H1 (cell line): Measurements from ENCODE around the gene TMEM51. TPM values are rescaled to one million over a fixed set of nuclear protein-coding genes. Genes with fewer than 3 reads are reported as not detected.

ENCODE experiments used
- CTCF ChIA-PET: fragments of 300-600 bp; sonication (Branson Sonifier 250); formaldehyde crosslinking; loops from one replicate; lab custom pipeline; 2021; ENCODE audit not compliant: partially characterized antibody; lab: Charles Lee
- POLR2A ChIA-PET: fragments of 300-600 bp; sonication (Branson Sonifier 250); formaldehyde crosslinking; loops from one replicate; lab custom pipeline; 2021; ENCODE audit warnings: inconsistent platforms; ENCODE audit not compliant: partially characterized antibody; lab: Charles Lee
- DNase-seq, 2 experiments: peaks; one replicate each; pipeline versions ENCODE4 v3.0.0 to v3.0.0-alpha.2; 2010 to 2022; ENCODE audit warnings: low spot score in 2 of 2, low read depth in 1 of 2, mixed read lengths in 1 of 2
- FAIRE-seq: peaks from 2 replicates; lab custom pipeline; 2011; peaks lifted over from hg19 to GRCh38; lab: Jason Lieb, UNC
- H2AFZ ChIP-seq: 2 replicates; pipeline ENCODE4 v1.8.1; 2012; ENCODE audit warnings: low read length, inconsistent platforms
- H2AK5ac ChIP-seq: 2 replicates; pipeline ENCODE4 v1.6.1; 2013; ENCODE audit warnings: low read depth, low read length
- H2BK120ac ChIP-seq: replicated peaks from 2 replicates; pipeline ENCODE3; 2013; ENCODE audit warnings: low read depth, low read length, inconsistent platforms
- H2BK12ac ChIP-seq: 2 replicates; pipeline ENCODE4 v1.6.1; 2013; ENCODE audit warnings: low read depth, low read length
- H2BK15ac ChIP-seq: 2 replicates; pipeline ENCODE4 v1.6.1; 2013; ENCODE audit warnings: low read length
- H2BK20ac ChIP-seq: 2 replicates; pipeline ENCODE4 v1.6.1; 2013; ENCODE audit warnings: low read length
- H2BK5ac ChIP-seq: 2 replicates; pipeline ENCODE4 v1.6.1; 2013; ENCODE audit warnings: low read depth, low read length
- H3K14ac ChIP-seq: 2 replicates; pipeline ENCODE4 v1.6.1; 2013; ENCODE audit warnings: inconsistent platforms; ENCODE audit not compliant: insufficient read length
- H3K18ac ChIP-seq: 2 replicates; pipeline ENCODE4 v1.6.1; 2013; ENCODE audit warnings: low read length; ENCODE audit errors: extremely low read depth
- H3K23ac ChIP-seq: 2 replicates; pipeline ENCODE4 v1.6.1; 2013; ENCODE audit warnings: inconsistent platforms; ENCODE audit not compliant: insufficient read length
- H3K23me2 ChIP-seq: 2 replicates; pipeline ENCODE4 v1.6.1; 2013; ENCODE audit warnings: low read depth, low read length
- H3K27ac ChIP-seq: 2 replicates; pipeline ENCODE4 v1.6.1; 2011; ENCODE audit warnings: low read depth, low read length, inconsistent platforms
- H3K27me3 ChIP-seq, 4 experiments: replicated peaks in 1 of 4; 1 replicate in 1 of 4; 2 replicates in 3 of 4; pipeline versions ENCODE4 v1.6.1 to v1.8.1; 2011 to 2013; ENCODE audit warnings: low read length in 3 of 4, mild to moderate bottlenecking in 3 of 4, inconsistent platforms in 2 of 4, mixed read lengths in 2 of 4, moderate library complexity in 1 of 4; ENCODE audit not compliant: control insufficient read depth in 3 of 4, insufficient read depth in 3 of 4; ENCODE audit errors: extremely low read depth in 1 of 4
- H3K36me3 ChIP-seq, 4 experiments: 2 replicates each; pipeline versions ENCODE4 v1.6.1 to v1.8.1; 2011 to 2013; ENCODE audit warnings: mild to moderate bottlenecking in 4 of 4, low read length in 3 of 4, moderate library complexity in 2 of 4, control low read depth in 1 of 4, inconsistent platforms in 1 of 4; ENCODE audit not compliant: insufficient read depth in 4 of 4, control insufficient read depth in 2 of 4
- H3K4ac ChIP-seq: replicated peaks from 2 replicates; pipeline ENCODE3; 2013; ENCODE audit warnings: low read length, low read depth, mixed read lengths, inconsistent platforms; ENCODE audit not compliant: insufficient read length
- H3K4me1 ChIP-seq, 4 experiments: replicated peaks in 1 of 4; 1 replicate in 1 of 4; 2 replicates in 3 of 4; pipeline versions ENCODE4 v1.6.1 to v1.8.1; 2011 to 2013; ENCODE audit warnings: low read length in 3 of 4, inconsistent platforms in 2 of 4, mixed read lengths in 1 of 4; ENCODE audit not compliant: insufficient read depth in 4 of 4, control insufficient read depth in 3 of 4
- H3K4me2 ChIP-seq, 2 experiments: 2 replicates each; pipeline versions ENCODE4 v1.6.1 to v1.8.1; 2011 to 2013; ENCODE audit warnings: low read depth in 2 of 2, low read length in 2 of 2, control low read depth in 1 of 2, inconsistent platforms in 1 of 2, mild to moderate bottlenecking in 1 of 2; ENCODE audit not compliant: insufficient read depth in 1 of 2
- H3K4me3 ChIP-seq, 4 experiments: fragments of 200-600, 300-600 bp in 1 of 4; sonication (generic), shearing (Covaris generic), sonication (Bioruptor Twin) in 1 of 4; 2 replicates each; pipeline versions ENCODE4 v1.5.1 to v1.8.1; 2011 to 2016; ENCODE audit warnings: low read length in 4 of 4, low read depth in 3 of 4, control low read depth in 2 of 4, inconsistent platforms in 2 of 4, mild to moderate bottlenecking in 2 of 4, mixed read lengths in 1 of 4, moderate library complexity in 1 of 4; ENCODE audit not compliant: insufficient read depth in 2 of 4; ENCODE audit errors: extremely low read depth in 1 of 4
- H3K56ac ChIP-seq: replicated peaks from 2 replicates; pipeline ENCODE3; 2013; ENCODE audit warnings: low read depth, mild to moderate bottlenecking, mixed read lengths, low read length, inconsistent platforms; ENCODE audit not compliant: insufficient read length
- H3K79me1 ChIP-seq: 2 replicates; pipeline ENCODE4 v1.6.1; 2013; ENCODE audit warnings: low read depth, low read length, control low read depth
- H3K79me2 ChIP-seq, 2 experiments: 2 replicates each; pipeline versions ENCODE4 v1.6.1 to v1.8.1; 2012 to 2013; ENCODE audit warnings: low read length in 2 of 2, mild to moderate bottlenecking in 2 of 2, inconsistent platforms in 1 of 2; ENCODE audit not compliant: insufficient read depth in 2 of 2, control insufficient read depth in 1 of 2
- H3K9ac ChIP-seq, 4 experiments: replicated peaks in 1 of 4; 1 replicate in 1 of 4; 2 replicates in 3 of 4; pipeline versions ENCODE4 v1.6.1 to v1.8.1; 2011 to 2013; ENCODE audit warnings: low read depth in 3 of 4, low read length in 3 of 4, control low read depth in 2 of 4, mild to moderate bottlenecking in 2 of 4, moderate library complexity in 2 of 4, inconsistent platforms in 1 of 4; ENCODE audit errors: extremely low read depth in 1 of 4
- H3K9me3 ChIP-seq, 2 experiments: 2 replicates each; pipeline versions ENCODE4 v1.6.1 to v1.8.1; 2012 to 2013; ENCODE audit warnings: mild to moderate bottlenecking in 2 of 2, moderate library complexity in 2 of 2, control low read depth in 1 of 2, inconsistent platforms in 1 of 2, low read depth in 1 of 2, low read length in 1 of 2, mixed read lengths in 1 of 2; ENCODE audit not compliant: insufficient read depth in 2 of 2
- H4K20me1 ChIP-seq, 2 experiments: replicated peaks in 1 of 2; 2 replicates each; pipeline versions ENCODE3 to v1.8.1; 2011 to 2013; ENCODE audit warnings: inconsistent platforms in 2 of 2, low read length in 2 of 2, mild to moderate bottlenecking in 1 of 2; ENCODE audit not compliant: insufficient read depth in 2 of 2, control insufficient read depth in 1 of 2
- H4K5ac ChIP-seq: 2 replicates; pipeline ENCODE4 v1.6.1; 2013; ENCODE audit warnings: low read length, low read depth, mixed read lengths, inconsistent platforms; ENCODE audit not compliant: insufficient read length
- H4K8ac ChIP-seq: 2 replicates; pipeline ENCODE4 v1.8.0; 2013; ENCODE audit warnings: mild to moderate bottlenecking, moderate library complexity, low read length, inconsistent platforms; ENCODE audit not compliant: insufficient read depth; ENCODE audit errors: extremely low read depth
- H4K91ac ChIP-seq: replicated peaks from 2 replicates; pipeline ENCODE3; 2013; ENCODE audit warnings: low read length, mixed read lengths, inconsistent platforms; ENCODE audit not compliant: insufficient read length
- BCL11A ChIP-seq, 2 experiments: IDR thresholded peaks; one replicate each; pipeline ENCODE4 v1.6.1; 2011; ENCODE audit warnings: low read depth in 2 of 2, low read length in 2 of 2, mild to moderate bottlenecking in 2 of 2
- CHD1 ChIP-seq: IDR thresholded peaks from 2 replicates; pipeline ENCODE4 v1.6.1; 2012; ENCODE audit warnings: low read depth, low read length, improper control_type of control experiment
- CREB1 ChIP-seq: IDR thresholded peaks from 2 replicates; pipeline ENCODE4 v1.6.1; 2012; ENCODE audit warnings: inconsistent platforms
- CTBP2 ChIP-seq: IDR thresholded peaks from 2 replicates; pipeline ENCODE4 v1.7.0; 2011; ENCODE audit warnings: borderline replicate concordance, mild to moderate bottlenecking, moderate library complexity, mixed read lengths, low read length; ENCODE audit not compliant: insufficient read depth, insufficient read length
- JUN ChIP-seq: IDR thresholded peaks from 2 replicates; pipeline ENCODE4 v1.6.1; 2011; ENCODE audit warnings: low read depth, mild to moderate bottlenecking, improper control_type of control experiment, low read length
- KDM5A ChIP-seq: fragments of 200-600 bp; IDR thresholded peaks from 2 replicates; pipeline ENCODE4 v1.7.1; 2012; ENCODE audit warnings: mild to moderate bottlenecking, low read length, inconsistent platforms, mixed read lengths
- NRF1 ChIP-seq: IDR thresholded peaks from 2 replicates; pipeline ENCODE4 v1.6.1; 2011; ENCODE audit warnings: mild to moderate bottlenecking, low read depth, low read length, improper control_type of control experiment
- SIN3A ChIP-seq, 2 experiments: IDR thresholded peaks in 1 of 2; conservative IDR thresholded peaks in 1 of 2; 2 replicates each; pipeline ENCODE4 v1.6.1; 2011 to 2012; ENCODE audit warnings: low read length in 2 of 2, improper control_type of control experiment in 1 of 2, low read depth in 1 of 2, mild to moderate bottlenecking in 1 of 2
- SP2 ChIP-seq: IDR thresholded peaks from 2 replicates; pipeline ENCODE4 v1.6.1; 2012; ENCODE audit warnings: mild to moderate bottlenecking, low read length, inconsistent platforms
- SP4 ChIP-seq: IDR thresholded peaks from 2 replicates; pipeline ENCODE4 v1.6.1; 2012; ENCODE audit warnings: low read length, inconsistent platforms
- TCF12 ChIP-seq: IDR thresholded peaks from 2 replicates; pipeline ENCODE4 v1.6.1; 2011; ENCODE audit warnings: low read depth, mild to moderate bottlenecking, low read length
- ZNF274 ChIP-seq: IDR thresholded peaks from 2 replicates; pipeline ENCODE4 v1.7.0; 2012; ENCODE audit warnings: low read length, borderline replicate concordance; ENCODE audit errors: extremely low read depth
- WGBS, 2 experiments: shearing (Covaris generic) in 1 of 2; methylation state at CpG; one replicate each; pipeline versions ENCODE4 v1.1.6 to v1.1.7; 2013 to 2015; ENCODE audit warnings: low lambda C conversion rate in 2 of 2, mixed read lengths in 2 of 2, inconsistent platforms in 1 of 2, low coverage in 1 of 2, missing lambda C conversion rate in 1 of 2; ENCODE audit not compliant: insufficient replicate concordance in 2 of 2, insufficient coverage in 1 of 2, insufficient read length in 1 of 2; ENCODE audit errors: extremely low coverage in 1 of 2, missing lambda C conversion rate in 1 of 2; 5-methylcytosine and 5-hydroxymethylcytosine counted together
- polyA plus RNA-seq, 7 experiments: library from polyadenylated mRNA; depleted of rRNA in 3 of 7; stranded (reverse) in 5 of 7; unstranded in 2 of 7; fragments of >200 nt in 5 of 7; fragments of 200-250 nt in 2 of 7; gene quantifications; 1 replicate in 5 of 7; 2 replicates in 1 of 7; 4 replicates in 1 of 7; pipeline versions ENCODE4 v1.2.1 to v1.2.3, GENCODE V29; 2011 to 2013; ENCODE audit warnings: missing spikeins in 2 of 7, mixed read lengths in 2 of 7
- total RNA-seq: library from RNA; stranded (reverse); fragmentation: NEBNext Ultra II Directional; extraction: Animal tissue kit (Norgen Biotek cat#: 25700); gene quantifications from 2 replicates; pipeline ENCODE4 v1.2.1, GENCODE V29; 2021
- TF ChIP-seq, protein P1 (sequence below): IDR thresholded peaks from 2 replicates; pipeline ENCODE4 v1.6.1; 2011; ENCODE audit warnings: low read depth, mild to moderate bottlenecking, low read length; ENCODE audit not compliant: insufficient read depth

TMEM51 gene
- total and polyA plus RNA-seq, 2 of the 8 experiments (the other 6 are each of a cell fraction or from before 2014, with no cell fraction given), result 9.9 to 10.7 TPM

DNA sequence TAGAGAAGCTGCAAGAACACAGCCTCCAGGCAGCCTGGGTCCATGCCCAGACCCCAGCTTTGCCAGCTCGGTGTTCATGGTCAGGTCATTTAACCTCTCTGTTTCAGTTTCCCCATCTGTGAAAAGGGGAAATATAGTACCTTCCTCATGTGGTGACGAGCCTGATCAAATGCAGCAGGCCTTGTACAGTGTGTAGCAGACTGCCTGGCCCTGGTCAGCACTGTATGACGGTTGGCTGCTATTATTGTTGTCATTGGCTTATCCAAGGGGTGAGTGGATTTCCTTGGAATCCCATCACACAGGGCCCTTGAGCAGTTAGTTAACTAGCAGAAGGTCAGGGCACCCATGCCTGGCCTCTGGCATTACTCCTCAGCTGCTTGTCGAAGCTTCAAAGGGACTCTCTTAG is 6.6 kb upstream of the TMEM51 start:
- DNase-seq (no peak), FAIRE-seq (no peak)
- H3K27ac ChIP-seq, result no peak overlapping the region
- no peaks in the 10 kb centered on the region for H3K79me2 ChIP-seq
- no peak overlapping the region for H4K5ac ChIP-seq
- no peak overlapping the region for H3K4me3 ChIP-seq
- POLR2A ChIA-PET, result no interaction called here
- no peak overlapping the region for H2AK5ac ChIP-seq
- WGBS, 2 experiments, result 78% methylated on average over 4 of the region's 4 CpGs; no CpG with 5 or more reads in 1 of the 2 experiments
- no peaks in the 10 kb centered on the region for H3K23me2 ChIP-seq
- no peaks in the 10 kb centered on the region; the same call in 1 of the 2 replicates for H3K79me1 ChIP-seq
- no peak overlapping the region for H3K4ac ChIP-seq
- H3K27me3 ChIP-seq, result peaks cover 0 to 15% (median 6%) of the 10 kb centered on the region in 4 experiments; a peak in 4 of 7 replicates
- no peak overlapping the region for H2BK12ac ChIP-seq
- H3K4me2 ChIP-seq, result no peak overlapping the region
- H2BK120ac ChIP-seq, result no peak overlapping the region
- no peak overlapping the region for H3K56ac ChIP-seq
- H3K23ac ChIP-seq, result no peak overlapping the region
- CTCF ChIA-PET, result interaction anchor here (0.9 to 2.4 kb wide), 4 partner anchors 18 to 125 kb away, joined by 3 to 11 read pairs (median 4); no protein-coding TSS in a partner anchor
- H4K20me1 ChIP-seq, result no peaks in the 10 kb centered on the region
- no peak overlapping the region for H4K8ac ChIP-seq
- H2BK5ac ChIP-seq, result no peak overlapping the region
- no peak overlapping the region for H2BK15ac ChIP-seq
- H3K14ac ChIP-seq, result no peak overlapping the region
- H4K91ac ChIP-seq, result no peak overlapping the region
- H2BK20ac ChIP-seq, result no peak overlapping the region
- no peak overlapping the region for H3K9ac ChIP-seq
- H2AFZ ChIP-seq, result no peak overlapping the region
- 0 out of 4 replicates have a peak, but pooled peaks cover 0 to 2% of the 10 kb centered on the region in 2 experiments for H3K9me3 ChIP-seq
- H3K4me1 ChIP-seq, result no peaks in the 10 kb centered on the region; a peak in 1 of 7 replicates
- no peaks in the 10 kb centered on the region for H3K36me3 ChIP-seq
- no peak overlapping the region for H3K18ac ChIP-seq
- TF ChIP-seq KDM5A (no peak), TCF12 (no peak), ZNF274 (no peak), CHD1 (no peak), SP2 (no peak), NRF1 (no peak), BCL11A (IDR thresholded peaks at IDR 0.05; ENCODE audit: low read depth in 2 of 2, low read length in 2 of 2) (no peak), SP4 (no peak), SIN3A (conservative IDR thresholded peaks at IDR 0.05 in 1 of 2, IDR thresholded peaks at IDR 0.05 in 1 of 2; ENCODE audit: low read depth in 1 of 2, low read length in 2 of 2) (no peak), JUN (no peak), CREB1 (no peak), CTBP2 (no peak)
- TF ChIP-seq, protein P1, sequence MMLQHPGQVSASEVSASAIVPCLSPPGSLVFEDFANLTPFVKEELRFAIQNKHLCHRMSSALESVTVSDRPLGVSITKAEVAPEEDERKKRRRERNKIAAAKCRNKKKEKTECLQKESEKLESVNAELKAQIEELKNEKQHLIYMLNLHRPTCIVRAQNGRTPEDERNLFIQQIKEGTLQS, result no peak
